GM18873 (cell line): ENCODE measurements around the gene PTPRE.
A peak's percentile ranks its signal among the peaks of the same experiment; 100 is the strongest.

Experiments
- ATAC-seq: cut with Tn5 transposase; IDR thresholded peaks from one replicate; pipeline ENCODE4 v1.9.1; 2021; ENCODE audit warnings: mild to moderate bottlenecking, moderate library complexity, moderate number of reproducible peaks; ENCODE audit not compliant: unreplicated experiment, low FRiP score

PTPRE gene

GRCh38 chr10:127995939-127996338 lies 89.0 kb downstream of the PTPRE start:
- ATAC-seq: no peak

GRCh38 chr10:127996586-127996985 lies 89.7 kb downstream of the PTPRE start:
- ATAC-seq: no peak

GRCh38 chr10:127997271-127997670 lies 90.4 kb downstream of the PTPRE start:
- ATAC-seq: no peak

GRCh38 chr10:127997937-127998336 lies 91.0 kb downstream of the PTPRE start:
- ATAC-seq: no peak

GRCh38 chr10:127998501-127999144 lies 91.7 kb downstream of the PTPRE start:
- no peak for ATAC-seq

GRCh38 chr10:127999297-128000129 lies 92.6 kb downstream of the PTPRE start:
- ATAC-seq: no peak

GRCh38 chr10:128000471-128001362 lies 93.8 kb downstream of the PTPRE start:
- ATAC-seq: no peak

DNA sequence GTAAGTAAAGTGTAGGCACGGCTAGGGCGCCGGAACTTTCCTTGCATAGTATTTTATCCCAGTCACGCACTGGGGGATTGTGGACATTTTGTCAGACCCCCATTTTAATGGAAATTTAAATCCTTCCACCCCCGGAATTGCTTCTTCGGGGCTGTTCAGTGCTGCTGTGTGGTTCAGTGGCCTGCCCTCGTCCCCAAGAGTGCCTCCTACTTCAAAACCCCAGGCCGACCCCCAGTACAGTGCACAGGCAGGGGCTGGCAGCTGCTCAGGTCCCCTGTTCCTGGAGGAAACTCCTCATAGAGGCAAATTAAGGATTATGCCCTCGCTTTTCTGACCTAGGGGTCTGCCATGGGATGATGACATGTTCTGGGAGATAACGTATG lies 94.5 kb downstream of the PTPRE start:
- no peak for ATAC-seq

DNA sequence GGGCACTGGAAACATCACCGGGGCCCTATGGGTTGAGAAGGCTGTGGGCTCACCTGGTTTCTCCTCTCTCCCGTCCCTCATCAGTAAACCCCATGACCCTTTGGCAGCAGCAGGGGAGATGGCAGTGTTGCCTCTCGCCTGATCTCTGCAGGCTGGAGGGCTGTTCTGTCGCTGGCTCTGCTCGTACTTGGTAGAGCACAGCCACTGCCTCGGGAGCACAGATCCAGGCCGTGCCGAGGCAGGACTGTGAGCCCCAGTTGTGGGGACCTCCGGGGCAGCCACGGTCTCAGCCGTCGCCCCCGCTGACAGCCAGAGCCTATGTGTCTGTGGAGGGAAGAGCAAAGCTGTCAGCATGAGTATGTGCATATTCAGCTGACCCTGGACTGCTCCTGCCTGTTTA lies 94.9 kb downstream of the PTPRE start:
- ATAC-seq: no peak

GRCh38 chr10:128003521-128003920 lies 96.6 kb downstream of the PTPRE start:
- ATAC-seq: no peak

GRCh38 chr10:128005858-128006257 lies 99.0 kb downstream of the PTPRE start:
- no peak for ATAC-seq

DNA sequence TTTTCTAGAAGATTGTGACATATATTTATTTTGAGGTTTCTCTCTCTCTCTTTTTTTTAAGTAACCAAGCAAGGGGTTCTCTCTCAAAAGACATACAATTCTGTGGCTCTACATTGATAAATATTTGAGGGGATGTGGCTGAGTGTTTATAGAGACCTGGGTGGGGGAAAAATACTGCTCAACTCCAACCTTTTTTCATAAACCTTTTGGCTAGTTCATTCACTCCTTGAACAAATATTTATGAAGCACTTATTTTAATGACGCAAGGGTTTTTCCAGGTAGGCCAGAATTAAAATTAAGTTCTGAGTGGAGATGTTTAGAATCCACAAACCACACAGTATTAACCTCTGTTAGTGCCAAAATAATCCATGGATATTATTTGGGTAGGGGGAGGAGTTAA lies 100.2 kb downstream of the PTPRE start:
- no peak for ATAC-seq

- no peak for ATAC-seq
Observed at GRCh38 chr10:128007971-128008370, 101.1 kb downstream of the PTPRE start.

DNA sequence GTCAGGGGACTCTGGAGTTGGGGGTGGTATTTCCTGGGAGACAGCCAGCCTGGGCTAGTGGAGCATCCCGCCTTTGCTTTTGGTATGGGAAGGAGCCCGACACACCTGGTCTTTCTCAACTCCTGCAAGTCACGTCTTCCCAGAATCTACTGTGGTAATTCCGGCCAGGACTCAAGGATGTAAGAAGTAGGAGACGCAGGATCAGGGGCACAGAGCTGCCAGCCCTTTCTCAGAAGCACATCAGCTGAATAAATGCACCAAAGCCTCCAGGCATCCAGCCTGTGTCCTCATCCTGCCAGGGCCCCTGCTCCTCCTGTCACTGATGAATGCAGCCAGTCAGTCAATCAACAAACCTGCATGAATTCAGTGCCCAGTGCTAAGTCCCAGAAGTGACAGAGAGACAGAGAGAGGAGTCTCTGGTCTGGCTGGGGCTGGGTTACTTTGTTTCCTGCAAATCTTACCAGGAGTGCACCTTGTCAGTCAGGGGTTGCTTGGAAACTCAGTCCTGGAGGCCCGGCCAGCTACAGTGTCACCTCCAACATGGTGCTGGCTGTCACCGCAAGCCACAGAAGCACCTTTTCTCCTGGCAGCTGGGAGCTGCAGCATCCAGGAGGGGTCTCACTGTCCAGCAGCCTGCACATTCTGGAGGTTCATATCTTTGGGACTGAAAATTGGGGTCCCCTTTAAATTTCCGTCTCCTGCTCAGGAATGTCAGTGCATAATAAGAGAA lies 101.8 kb downstream of the PTPRE start:
- ATAC-seq: no peak

- ATAC-seq: no peak
Observed at GRCh38 chr10:128009372-128010126, 102.6 kb downstream of the PTPRE start.

- peak; percentile 89 for ATAC-seq
Observed at GRCh38 chr10:128011059-128011979, 104.4 kb downstream of the PTPRE start.

- no peak for ATAC-seq
Observed at GRCh38 chr10:128013626-128014025, 106.7 kb downstream of the PTPRE start.

DNA sequence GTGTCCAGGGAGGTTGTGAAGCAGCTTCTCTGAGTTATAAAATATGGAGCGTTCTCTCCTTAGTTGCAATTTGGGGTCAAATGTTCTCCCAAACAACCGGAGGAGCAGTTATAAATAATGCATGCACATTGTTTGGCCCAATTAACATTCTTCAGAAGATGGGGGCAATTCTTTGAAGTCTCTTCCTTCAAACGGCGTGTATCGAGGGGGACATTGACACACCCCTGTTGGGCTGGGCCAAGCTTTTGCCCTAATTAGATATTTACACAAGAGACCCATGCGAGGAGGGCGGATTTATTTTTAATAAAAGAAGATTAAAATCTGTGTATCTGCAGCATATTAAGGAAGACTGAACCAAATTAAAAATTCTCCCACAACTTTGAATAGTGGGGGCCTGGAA lies 107.3 kb downstream of the PTPRE start:
- no peak for ATAC-seq
